H1 (cell line): ENCODE data around the gene MAP3K14. TPM values are rescaled to one million over a fixed set of nuclear protein-coding genes. Genes with fewer than 3 reads are reported as not detected.

Experiments used
- ATF2 ChIP-seq: IDR thresholded peaks from 2 replicates; pipeline ENCODE4 v1.6.1; 2012; ENCODE audit warnings: low read length, inconsistent platforms
- CHD7 ChIP-seq: fragments of 300-600 bp; sonication (generic); IDR thresholded peaks from 2 replicates; pipeline ENCODE4 v1.7.1; 2012; ENCODE audit warnings: low read length, moderate library complexity, mild to moderate bottlenecking, inconsistent platforms; ENCODE audit not compliant: insufficient replicate concordance
- CREB1 ChIP-seq: IDR thresholded peaks from 2 replicates; pipeline ENCODE4 v1.6.1; 2012; ENCODE audit warnings: inconsistent platforms
- CTBP2 ChIP-seq: IDR thresholded peaks from 2 replicates; pipeline ENCODE4 v1.7.0; 2011; ENCODE audit warnings: borderline replicate concordance, mild to moderate bottlenecking, moderate library complexity, mixed read lengths, low read length; ENCODE audit not compliant: insufficient read depth, insufficient read length
- EP300 ChIP-seq, 2 experiments: IDR thresholded peaks; 1 replicate in 1 of 2; 2 replicates in 1 of 2; pipeline ENCODE4 v1.6.1; 2011 to 2012; ENCODE audit warnings: low read depth in 2 of 2, low read length in 2 of 2, mild to moderate bottlenecking in 2 of 2, borderline replicate concordance in 1 of 2, inconsistent platforms in 1 of 2, moderate library complexity in 1 of 2
- EZH2 ChIP-seq: fragments of 200-600 bp; sonication (generic); IDR thresholded peaks from 2 replicates; pipeline ENCODE4 v1.7.1; 2012; ENCODE audit warnings: low read depth, mild to moderate bottlenecking, moderate library complexity, low read length, inconsistent platforms; ENCODE audit not compliant: severe bottlenecking
- MAFK ChIP-seq: IDR thresholded peaks from 2 replicates; pipeline ENCODE4 v1.6.1; 2012; ENCODE audit warnings: low read depth, mild to moderate bottlenecking, improper control_type of control experiment, low read length
- POLR2AphosphoS5 ChIP-seq: IDR thresholded peaks from 2 replicates; pipeline ENCODE4 v1.6.1; 2011; ENCODE audit warnings: low read depth, low read length
- SP4 ChIP-seq: IDR thresholded peaks from 2 replicates; pipeline ENCODE4 v1.6.1; 2012; ENCODE audit warnings: low read length, inconsistent platforms
- TAF1 ChIP-seq: IDR thresholded peaks from 2 replicates; pipeline ENCODE4 v1.6.1; 2011; ENCODE audit warnings: mild to moderate bottlenecking, low read depth, low read length
- YY1 ChIP-seq: IDR thresholded peaks from 2 replicates; pipeline ENCODE4 v1.6.1; 2011; ENCODE audit warnings: low read depth, mild to moderate bottlenecking, low read length
- polyA plus RNA-seq, 7 experiments: library from polyadenylated mRNA; depleted of rRNA in 3 of 7; stranded (reverse) in 5 of 7; unstranded in 2 of 7; fragments of >200 nt in 5 of 7; fragments of 200-250 nt in 2 of 7; gene quantifications; 1 replicate in 5 of 7; 2 replicates in 1 of 7; 4 replicates in 1 of 7; pipeline versions ENCODE4 v1.2.1 to v1.2.3, GENCODE V29; 2011 to 2013; ENCODE audit warnings: missing spikeins in 2 of 7, mixed read lengths in 2 of 7
- total RNA-seq: library from RNA; stranded (reverse); fragmentation: NEBNext Ultra II Directional; extraction: Animal tissue kit (Norgen Biotek cat#: 25700); gene quantifications from 2 replicates; pipeline ENCODE4 v1.2.1, GENCODE V29; 2021

Gene MAP3K14
- total and polyA plus RNA-seq, 2 of the 8 experiments (the other 6 are each of a cell fraction or from before 2014, with no cell fraction given) = 5.2 to 6.1 TPM

- TF ChIP-seq CHD7 (no peak), EP300 (IDR thresholded peaks at IDR 0.05; ENCODE audit: borderline replicate concordance in 1 of 2, low read depth in 2 of 2, low read length in 2 of 2) (no peak), POLR2AphosphoS5 (no peak), YY1 (no peak), CTBP2 (no peak), SP4 (no peak), MAFK (no peak), TAF1 (no peak), CREB1 (no peak), ATF2 (no peak), EZH2 (no peak)
These were observed 30.5 kb downstream of the MAP3K14 start (continued) for GRCh38 chr17:45286286-45286685.
